GM18508 (cell line): ENCODE data around the gene IDH3B.
"Not testable (repeated sequence)": the region's sequence is repeated elsewhere in the genome, so short reads cannot be mapped to it uniquely, and the experiment has no call there.

Experiments
- ATAC-seq: cut with Tn5 transposase; IDR thresholded peaks from one replicate; pipeline ENCODE4 v1.9.1; 2021; ENCODE audit warnings: moderate number of reproducible peaks; ENCODE audit not compliant: insufficient read depth, unreplicated experiment

Gene IDH3B

GRCh38 chr20:2663887-2664719, at the start of gene IDH3B:
IDH3B (minus strand) TSS chr20:2664216; CDS start chr20:2664188, 28 bp downstream.
- ATAC-seq = peak; percentile 54

GRCh38 chr20:2713285-2713684, 49.3 kb upstream of the IDH3B start:
- no peak for ATAC-seq

DNA sequence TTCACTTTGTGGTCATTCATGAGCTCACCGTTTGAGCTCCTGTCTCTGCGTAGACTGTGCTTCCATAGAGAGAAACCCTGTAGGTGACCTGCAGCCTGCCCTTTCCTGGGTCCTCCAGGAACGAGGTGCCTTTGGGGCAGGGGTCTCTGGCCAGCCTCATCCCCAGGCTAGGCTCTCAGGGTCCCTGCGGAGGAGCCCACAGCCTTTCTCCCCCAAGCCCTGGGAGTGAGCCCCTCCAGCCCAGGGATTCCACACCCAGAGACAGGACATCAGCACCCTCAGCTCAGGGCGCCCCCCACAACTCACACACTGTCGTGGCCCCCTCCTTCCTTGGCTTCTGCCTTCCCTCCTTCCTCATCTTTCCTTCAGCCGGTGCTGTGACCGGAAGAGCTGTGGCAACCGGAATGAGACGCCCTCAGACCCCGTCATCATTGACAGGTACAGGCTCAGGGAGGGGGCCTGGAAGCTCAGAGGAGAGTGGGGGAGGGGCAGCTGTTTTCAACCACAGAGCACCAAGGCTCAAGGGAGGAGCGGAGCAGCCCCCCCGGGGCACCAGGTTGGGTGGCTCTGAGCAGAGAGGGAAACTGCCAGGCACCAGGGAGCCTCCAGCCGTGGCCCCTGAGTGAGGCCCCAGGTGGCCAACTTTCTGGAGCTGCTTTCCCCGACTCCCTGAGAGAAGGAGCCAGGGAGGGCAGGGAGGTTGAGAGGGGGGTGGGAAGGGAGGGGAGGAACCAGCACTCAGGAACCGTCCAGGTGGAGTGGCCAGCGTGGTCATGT, 45.4 kb upstream of the IDH3B start:
- no peak for ATAC-seq

- no peak for ATAC-seq
Measured at GRCh38 chr20:2708665-2709064, 44.6 kb upstream of the IDH3B start.

GRCh38 chr20:2708073-2708415, 44.0 kb upstream of the IDH3B start:
- no peak for ATAC-seq

DNA sequence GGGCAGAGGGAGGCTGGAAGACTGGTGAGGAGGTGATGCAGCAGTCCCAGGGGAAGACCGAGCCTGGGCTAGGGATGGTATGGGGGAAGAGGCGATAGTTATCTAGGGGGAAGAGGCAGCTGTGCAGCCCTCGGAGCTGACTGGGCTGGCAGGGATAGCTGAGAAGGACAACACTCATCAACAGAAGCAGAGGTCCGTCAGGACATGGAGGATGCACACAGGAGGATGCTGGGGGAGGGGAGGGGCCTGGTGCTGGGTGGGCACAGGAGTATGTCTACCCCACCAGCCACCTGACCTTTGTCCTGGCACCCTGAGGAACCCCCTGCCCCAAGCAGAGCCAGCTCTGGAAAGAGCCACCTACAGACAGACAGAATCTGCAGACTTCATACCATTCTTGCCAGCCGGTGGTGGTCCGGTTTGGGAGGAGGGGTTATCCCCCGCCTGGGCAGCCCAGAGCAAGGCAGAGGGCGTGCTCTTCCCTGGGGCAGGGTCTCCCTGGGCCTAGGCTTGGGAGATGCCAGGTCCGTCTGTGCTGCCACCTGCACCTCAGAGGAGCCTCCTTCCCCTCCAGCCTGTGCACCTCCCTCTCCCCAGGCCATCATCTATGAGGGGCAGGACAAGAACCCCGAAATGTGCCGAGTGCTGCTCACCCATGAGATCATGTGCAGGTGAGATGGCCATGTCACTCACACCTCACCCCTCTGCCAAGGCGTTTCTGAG, 43.5 kb upstream of the IDH3B start:
- ATAC-seq = no peak

- ATAC-seq = no peak
Measured at GRCh38 chr20:2706688-2707352, 42.8 kb upstream of the IDH3B start.

- ATAC-seq = no peak
Measured at GRCh38 chr20:2705931-2706645, 42.1 kb upstream of the IDH3B start.

GRCh38 chr20:2703716-2704475, 39.9 kb upstream of the IDH3B start:
- ATAC-seq = no peak

- no peak for ATAC-seq
Measured at GRCh38 chr20:2701671-2702081, 37.7 kb upstream of the IDH3B start.

GRCh38 chr20:2700913-2701620, 37.1 kb upstream of the IDH3B start:
- ATAC-seq = no peak

GRCh38 chr20:2699775-2700413, 35.9 kb upstream of the IDH3B start:
- ATAC-seq = no peak

DNA sequence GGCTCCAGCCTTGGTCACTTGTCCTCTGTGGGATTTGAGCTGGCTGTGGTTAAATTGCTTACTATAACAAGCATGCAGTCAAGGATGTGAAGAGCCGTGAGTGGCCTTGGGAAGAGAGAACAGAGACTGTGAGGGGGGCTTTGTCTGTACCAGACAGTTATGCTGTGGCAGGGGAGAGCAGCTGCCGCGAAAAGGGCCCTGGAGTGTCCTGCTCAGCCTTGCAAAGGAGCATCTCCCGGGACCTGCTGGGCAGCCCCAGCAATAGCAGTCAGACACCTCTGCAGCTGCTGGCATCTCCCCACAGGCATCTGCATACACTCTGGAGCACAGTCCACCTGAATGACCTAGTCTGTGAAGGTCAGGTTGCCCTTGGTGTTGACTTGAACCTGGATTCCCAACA, 34.9 kb upstream of the IDH3B start:
- ATAC-seq = no peak

DNA sequence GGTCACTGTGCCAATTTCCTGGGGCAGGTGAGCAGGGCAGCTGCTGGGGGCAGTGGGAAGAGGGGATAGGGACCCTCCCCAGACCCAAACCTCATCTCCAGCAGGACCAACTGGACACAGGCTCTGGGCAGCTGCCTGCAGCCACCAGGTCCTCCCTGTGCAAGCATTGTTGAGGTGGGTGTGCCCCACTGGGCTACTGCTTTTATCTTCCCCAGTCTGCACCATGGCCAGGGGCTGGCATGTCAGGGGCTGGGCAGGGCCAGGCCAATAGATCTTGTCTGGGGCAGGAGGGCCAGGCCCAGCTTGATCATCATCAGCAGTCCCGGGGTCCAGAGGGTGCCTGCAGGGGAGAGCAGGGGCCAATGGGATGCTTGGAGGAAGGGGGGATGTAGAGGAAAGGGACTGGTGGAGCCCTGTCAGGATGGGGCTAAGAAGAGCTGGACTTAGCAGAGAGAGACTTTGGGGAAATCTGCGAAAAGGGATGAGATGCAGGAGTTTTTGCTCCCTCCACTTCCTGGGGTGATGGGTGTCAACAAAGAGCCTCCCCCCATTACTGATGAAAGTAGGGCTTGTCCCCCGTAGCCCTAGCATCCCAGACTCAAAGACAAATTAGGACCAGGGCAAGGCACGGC, 34.3 kb upstream of the IDH3B start:
- no peak for ATAC-seq

GRCh38 chr20:2697768-2698167, 33.8 kb upstream of the IDH3B start:
- ATAC-seq = no peak

DNA sequence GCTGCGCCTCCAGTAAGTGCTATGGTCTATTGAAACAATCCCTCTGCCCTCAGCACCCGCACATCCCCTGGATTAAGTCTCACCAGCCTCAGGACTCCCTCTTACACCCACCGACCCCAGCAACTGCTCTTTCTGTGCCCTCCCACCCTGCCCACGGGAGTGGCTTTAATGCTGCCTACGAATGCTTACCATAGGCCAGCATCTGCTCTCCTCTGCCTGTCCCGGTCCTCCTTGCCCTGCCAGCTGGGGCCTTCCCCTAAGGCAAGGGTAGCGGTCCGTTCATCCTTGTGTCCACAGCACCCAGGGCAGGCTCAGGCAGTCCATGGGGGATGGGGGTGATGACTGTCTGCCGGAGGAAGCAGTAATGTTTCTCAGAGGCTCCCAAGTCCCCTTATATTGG, 32.6 kb upstream of the IDH3B start:
- ATAC-seq = no peak

DNA sequence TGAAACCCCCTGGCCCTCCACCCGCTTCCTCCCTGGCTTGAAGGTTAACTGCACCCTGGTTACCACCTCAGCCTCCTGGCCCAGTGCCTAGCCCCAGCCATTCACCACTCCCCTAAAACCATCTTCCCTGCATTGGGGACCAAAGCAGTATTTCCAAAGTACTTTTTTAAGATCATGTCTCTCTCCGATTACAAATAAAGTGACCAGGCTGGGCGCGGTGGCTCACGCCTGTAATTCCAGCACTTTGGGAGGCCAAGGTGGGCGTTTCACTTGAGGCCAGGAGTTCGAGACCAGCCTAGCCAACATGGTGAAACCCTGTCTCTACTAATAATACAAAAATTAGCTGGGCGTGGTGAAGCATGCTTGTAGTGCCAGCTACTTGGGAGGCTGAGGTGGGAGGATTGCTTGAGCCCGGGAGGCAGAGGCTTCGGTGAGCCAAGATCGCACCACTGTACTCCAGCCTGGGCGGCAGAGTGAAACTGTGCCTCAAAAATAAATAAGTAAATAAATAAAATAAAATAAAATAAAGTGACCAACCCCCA, 32.0 kb upstream of the IDH3B start:
- not testable (repeated sequence) for ATAC-seq
